GM23338 (cell line): ENCODE data around the gene MS4A18. TPM values are rescaled to one million over a fixed set of nuclear protein-coding genes. Genes with fewer than 3 reads are reported as not detected.

Experiments
- ATAC-seq: fragments of 200-7000 bp; cut with Tn5 transposase; 3 replicates; pipeline ENCODE4 v1.9.1; 2020
- DNase-seq: peaks from one replicate; pipeline ENCODE4 v3.0.0-alpha.2; 2015; ENCODE audit warnings: low spot score
- H2AFZ ChIP-seq: fragments of 200-600 bp; sonication (generic); 2 replicates; pipeline ENCODE4 v1.8.0; 2016; ENCODE audit warnings: antibody characterized with exemption, mild to moderate bottlenecking, moderate library complexity
- H3F3A ChIP-seq: fragments of 200-600 bp; sonication (generic); replicated peaks from 2 replicates; pipeline ENCODE4 v1.8.0; 2017; ENCODE audit warnings: antibody characterized with exemption, mixed run types, low read depth
- H3K27ac ChIP-seq: fragments of 200-600 bp; sonication (generic); 2 replicates; pipeline ENCODE4 v1.6.1; 2016; ENCODE audit warnings: low read depth
- H3K27me3 ChIP-seq: fragments of 200-600 bp; sonication (generic); 2 replicates; pipeline ENCODE4 v1.8.0; 2016; ENCODE audit warnings: mild to moderate bottlenecking, mixed run types, moderate library complexity; ENCODE audit not compliant: insufficient read depth
- H3K36me3 ChIP-seq: fragments of 200-600 bp; sonication (generic); 2 replicates; pipeline ENCODE4 v1.8.0; 2016; ENCODE audit warnings: mild to moderate bottlenecking; ENCODE audit not compliant: insufficient read depth
- H3K4me1 ChIP-seq: fragments of 200-600 bp; sonication (generic); 2 replicates; pipeline ENCODE4 v1.8.0; 2016; ENCODE audit warnings: mild to moderate bottlenecking, moderate library complexity; ENCODE audit not compliant: insufficient read depth
- H3K4me2 ChIP-seq: fragments of 200-600 bp; sonication (generic); 2 replicates; pipeline ENCODE4 v1.7.1; 2017; ENCODE audit warnings: mixed run types
- H3K4me3 ChIP-seq: fragments of 200-600 bp; sonication (generic); 2 replicates; pipeline ENCODE4 v1.6.1; 2016; ENCODE audit warnings: mixed run types
- H3K79me2 ChIP-seq: fragments of 200-600 bp; sonication (generic); replicated peaks from 2 replicates; pipeline ENCODE4 v1.8.0; 2017; ENCODE audit warnings: mild to moderate bottlenecking; ENCODE audit not compliant: insufficient read depth
- H3K9me2 ChIP-seq: fragments of 200-600 bp; sonication (generic); 2 replicates; pipeline ENCODE4 v1.8.0; 2017; ENCODE audit not compliant: insufficient read depth
- H4K20me1 ChIP-seq: fragments of 200-600 bp; sonication (generic); replicated peaks from 2 replicates; pipeline ENCODE4 v1.8.0; 2017; ENCODE audit warnings: mild to moderate bottlenecking; ENCODE audit not compliant: insufficient read depth
- H3K27ac Mint-ChIP-seq: 2 replicates; pipeline ENCODE4 v1.8.0; 2020; ENCODE audit warnings: inconsistent platforms, mild to moderate bottlenecking, moderate library complexity, mixed read lengths
- H3K27me3 Mint-ChIP-seq: 3 replicates; pipeline ENCODE4 v1.8.0; 2022; ENCODE audit warnings: low read depth, mild to moderate bottlenecking, moderate library complexity, mixed read lengths, inconsistent platforms; ENCODE audit not compliant: insufficient read depth, poor library complexity
- H3K36me3 Mint-ChIP-seq: 3 replicates; pipeline ENCODE4 v1.8.0; 2021; ENCODE audit warnings: low read depth, mild to moderate bottlenecking, inconsistent platforms, moderate library complexity, mixed read lengths
- H3K4me1 Mint-ChIP-seq: 3 replicates; pipeline ENCODE4 v1.8.0; 2020; ENCODE audit warnings: mild to moderate bottlenecking, inconsistent platforms, mixed read lengths
- H3K4me3 Mint-ChIP-seq: 3 replicates; pipeline ENCODE4 v1.8.0; 2021; ENCODE audit warnings: moderate library complexity, mild to moderate bottlenecking, inconsistent platforms, mixed read lengths
- H3K9me3 Mint-ChIP-seq: 3 replicates; pipeline ENCODE4 v1.8.0; 2020; ENCODE audit warnings: moderate library complexity, mild to moderate bottlenecking, inconsistent platforms, mixed read lengths
- CREB1 ChIP-seq: fragments of 250-450 bp; sonication (Bioruptor Pico); IDR thresholded peaks from 2 replicates; pipeline ENCODE4 v1.5.0; 2020; ENCODE audit warnings: low read depth, mild to moderate bottlenecking, moderate library complexity
- CTCF ChIP-seq, 2 experiments: fragments of 200-600 bp in 1 of 2; sonication (generic) in 1 of 2; conservative IDR thresholded peaks; 2 replicates each; pipeline versions ENCODE4 v1.5.1 to v1.6.1; 2016 to 2017; ENCODE audit warnings: antibody characterized with exemption in 2 of 2, low read depth in 2 of 2, mild to moderate bottlenecking in 2 of 2, moderate library complexity in 1 of 2
- ETS1 ChIP-seq: IDR thresholded peaks from 2 replicates; pipeline ENCODE4 v1.6.1; 2016; ENCODE audit warnings: antibody characterized with exemption
- EZH2 ChIP-seq: fragments of 200-600 bp; sonication (generic); IDR thresholded peaks from one replicate; pipeline ENCODE4 v1.8.0; 2017; ENCODE audit warnings: antibody characterized with exemption, mild to moderate bottlenecking, low read depth; ENCODE audit not compliant: unreplicated experiment
- EZH2phosphoT487 ChIP-seq: fragments of 200-600 bp; sonication (generic); IDR thresholded peaks from one replicate; pipeline ENCODE4 v1.8.1; 2018; ENCODE audit warnings: antibody characterized with exemption; ENCODE audit not compliant: unreplicated experiment
- POLR2AphosphoS5 ChIP-seq: IDR thresholded peaks from 2 replicates; pipeline ENCODE4 v1.6.1; 2016; ENCODE audit warnings: antibody characterized with exemption, low read depth
- ZNF331 ChIP-seq: fragments of 250-450 bp; sonication (Bioruptor Pico); IDR thresholded peaks from 2 replicates; pipeline ENCODE4 v1.5.0; 2020; ENCODE audit warnings: low read depth, mild to moderate bottlenecking, moderate library complexity
- ZNF462 ChIP-seq: fragments of 250-450 bp; sonication (Bioruptor Pico); IDR thresholded peaks from 2 replicates; pipeline ENCODE4 v1.5.0; 2020; ENCODE audit warnings: mild to moderate bottlenecking, moderate library complexity
- polyA plus RNA-seq: library from polyadenylated mRNA; unstranded; fragments of >200 nt; fragmentation: Nextera tagmentation; extraction: Ambion mirVana; gene quantifications from 2 replicates; pipeline ENCODE4 v1.2.1, GENCODE V29; 2016
- total RNA-seq: library from RNA; depleted of rRNA; stranded (reverse); fragments of >200 nt; shearing (Covaris generic); gene quantifications from 2 replicates; pipeline ENCODE4 v1.2.3, GENCODE V29; 2014

The MS4A18 gene
- total and polyA plus RNA-seq, 2 experiments from 2014 or later: not detected

- H3K27me3 Mint-ChIP-seq: peaks cover 13% of the 10 kb centered on the region
- no peak overlapping the region for H3K4me3 Mint-ChIP-seq
- Histone ChIP-seq H3K4me3 (no peak overlapping the region), H4K20me1 (no peaks in the 10 kb centered on the region), H3K9me2 (no peaks in the 10 kb centered on the region; the same call in 1 of the 2 replicates), H3K4me1 (no peaks in the 10 kb centered on the region), H3K79me2 (no peaks in the 10 kb centered on the region), H3F3A (no peaks in the 10 kb centered on the region), H3K27me3 (peaks cover 17% of the 10 kb centered on the region; the same call in 1 of the 2 replicates), H3K36me3 (no peaks in the 10 kb centered on the region), H3K4me2 (no peak overlapping the region), H3K27ac (no peak overlapping the region), H2AFZ (peak overlapping the region; percentile 94; the same call in 1 of the 2 replicates)
- peak; percentile 81 to 86 for TF ChIP-seq CTCF (conservative IDR thresholded peaks at IDR 0.05; ENCODE audit: low read depth in 2 of 2)
- no peak for TF ChIP-seq ZNF331 (CRISPR knock-in tag)
- TF ChIP-seq EZH2phosphoT487: no peak
- peaks cover 6% of the 10 kb centered on the region; the same call in 2 of the 3 replicates for H3K4me1 Mint-ChIP-seq
- DNase-seq: peak; percentile 83
- ATAC-seq: peak; percentile 87
- peaks cover 10% of the 10 kb centered on the region for H3K9me3 Mint-ChIP-seq
- no peaks in the 10 kb centered on the region; the same call in 2 of the 3 replicates for H3K36me3 Mint-ChIP-seq
- no peak overlapping the region for H3K27ac Mint-ChIP-seq
Measured at GRCh38 chr11:60767388-60767811, 42.9 kb downstream of the MS4A18 start.

GRCh38 chr11:60768202-60768601 lies 43.7 kb downstream of the MS4A18 start:
- peaks cover 17% of the 10 kb centered on the region; the same call in 1 of the 2 replicates for H3K27me3 ChIP-seq
- ATAC-seq (no peak), DNase-seq (no peak)
- Mint-ChIP-seq H3K4me1 (peaks cover 6% of the 10 kb centered on the region; the same call in 2 of the 3 replicates), H3K9me3 (peaks cover 10% of the 10 kb centered on the region), H3K4me3 (no peak overlapping the region), H3K36me3 (no peaks in the 10 kb centered on the region; the same call in 2 of the 3 replicates), H3K27me3 (peaks cover 15% of the 10 kb centered on the region), H3K27ac (no peak overlapping the region)
- H3K36me3 ChIP-seq: no peaks in the 10 kb centered on the region
- no peak overlapping the region for H2AFZ ChIP-seq
- no peaks in the 10 kb centered on the region for H3K4me1 ChIP-seq
- H3K4me3 ChIP-seq: no peak overlapping the region
- no peaks in the 10 kb centered on the region for H3F3A ChIP-seq
- no peaks in the 10 kb centered on the region for H4K20me1 ChIP-seq
- H3K27ac ChIP-seq: no peak overlapping the region
- H3K9me2 ChIP-seq: no peaks in the 10 kb centered on the region; the same call in 1 of the 2 replicates
- H3K79me2 ChIP-seq: no peaks in the 10 kb centered on the region
- no peak overlapping the region for H3K4me2 ChIP-seq
- no peak for TF ChIP-seq ZNF462 (CRISPR knock-in tag)
- no peak for TF ChIP-seq POLR2AphosphoS5
- TF ChIP-seq ETS1: no peak
- TF ChIP-seq CREB1 (CRISPR knock-in tag): no peak
- TF ChIP-seq CTCF (conservative IDR thresholded peaks at IDR 0.05; ENCODE audit: low read depth in 2 of 2): no peak
- TF ChIP-seq EZH2phosphoT487: no peak
- no peak for TF ChIP-seq EZH2
